Liver (tissue), 9 donors: ENCODE measurements around the gene SNX1. TPM values are rescaled to one million over a fixed set of nuclear protein-coding genes. Genes with fewer than 3 reads are reported as not detected.
"Not testable (repeated sequence)": the region's sequence is repeated elsewhere in the genome, so short reads cannot be mapped to it uniquely, and the experiment has no call there.

ENCODE experiments used
- DNase-seq: peaks from one replicate; pipeline ENCODE4 v3.0.0-alpha.2; 2017; ENCODE audit warnings: low spot score
- H3K27ac ChIP-seq, 2 donors: one replicate each; pipeline ENCODE4 v1.7.0; 2013; ENCODE audit warnings: inconsistent platforms in 2 of 2, low read length in 2 of 2, control low read depth in 1 of 2, low read depth in 1 of 2, mild to moderate bottlenecking in 1 of 2
- H3K27me3 ChIP-seq, 4 donors: one replicate each; pipeline versions ENCODE4 v1.6.1 to v1.7.0; 2013; ENCODE audit warnings: low read length in 3 of 4, inconsistent platforms in 1 of 4, mild to moderate bottlenecking in 1 of 4, moderate library complexity in 1 of 4; ENCODE audit not compliant: control insufficient read depth in 4 of 4, insufficient read depth in 4 of 4
- H3K36me3 ChIP-seq, 4 donors: one replicate each; pipeline versions ENCODE4 v1.6.1 to v1.7.0; 2013; ENCODE audit warnings: low read length in 3 of 4, mild to moderate bottlenecking in 3 of 4, low read depth in 1 of 4, moderate library complexity in 1 of 4; ENCODE audit not compliant: control insufficient read depth in 4 of 4, insufficient read depth in 3 of 4
- H3K4me1 ChIP-seq, 4 donors: one replicate each; pipeline versions ENCODE4 v1.6.1 to v1.7.0; 2013; ENCODE audit warnings: low read length in 3 of 4, mild to moderate bottlenecking in 3 of 4, moderate library complexity in 1 of 4; ENCODE audit not compliant: control insufficient read depth in 4 of 4, insufficient read depth in 4 of 4
- H3K4me3 ChIP-seq, 3 donors: one replicate each; pipeline versions ENCODE4 v1.6.1 to v1.7.0; 2013; ENCODE audit warnings: low read length in 3 of 3, control low read depth in 1 of 3, low read depth in 1 of 3, mild to moderate bottlenecking in 1 of 3
- H3K9ac ChIP-seq, 2 donors: one replicate each; pipeline ENCODE4 v1.7.0; 2013; ENCODE audit warnings: low read length in 2 of 2, mild to moderate bottlenecking in 2 of 2, moderate library complexity in 2 of 2, control low read depth in 1 of 2, low read depth in 1 of 2
- H3K9me3 ChIP-seq, 4 donors: one replicate each; pipeline versions ENCODE4 v1.6.1 to v1.7.0; 2013; ENCODE audit warnings: low read length in 3 of 4; ENCODE audit not compliant: control insufficient read depth in 4 of 4
- EGR1 ChIP-seq, 2 donors: IDR thresholded peaks; 2 replicates each; pipeline ENCODE4 v1.6.1; 2016 to 2018; ENCODE audit warnings: antibody characterized with exemption in 2 of 2, low read depth in 2 of 2
- FOXA1 ChIP-seq: IDR thresholded peaks from 2 replicates; pipeline ENCODE4 v1.6.1; 2016; ENCODE audit warnings: antibody characterized with exemption
- FOXA2 ChIP-seq: IDR thresholded peaks from 2 replicates; pipeline ENCODE4 v1.6.1; 2016; ENCODE audit warnings: antibody characterized with exemption
- GABPA ChIP-seq, 2 donors: IDR thresholded peaks in 1 of 2; conservative IDR thresholded peaks in 1 of 2; 2 replicates each; pipeline ENCODE4 v1.6.1; 2016; ENCODE audit warnings: antibody characterized with exemption in 2 of 2, mild to moderate bottlenecking in 1 of 2, moderate library complexity in 1 of 2
- HNF4A ChIP-seq, 2 donors: conservative IDR thresholded peaks; 2 replicates each; pipeline ENCODE4 v1.6.1; 2016; ENCODE audit warnings: antibody characterized with exemption in 2 of 2, mild to moderate bottlenecking in 2 of 2
- HNF4G ChIP-seq: IDR thresholded peaks from 2 replicates; pipeline ENCODE4 v1.6.1; 2016; ENCODE audit warnings: antibody characterized with exemption
- JUND ChIP-seq, 2 donors: IDR thresholded peaks; 2 replicates each; pipeline ENCODE4 v1.6.1; 2016; ENCODE audit warnings: antibody characterized with exemption in 2 of 2
- NR2F2 ChIP-seq: IDR thresholded peaks from 2 replicates; pipeline ENCODE4 v1.6.1; 2016; ENCODE audit warnings: antibody characterized with exemption
- RAD21 ChIP-seq, 2 donors: IDR thresholded peaks; 2 replicates each; pipeline ENCODE4 v1.6.1; 2016; ENCODE audit warnings: antibody characterized with exemption in 2 of 2, mild to moderate bottlenecking in 2 of 2
- RXRA ChIP-seq, 2 donors: IDR thresholded peaks; 2 replicates each; pipeline ENCODE4 v1.6.1; 2017 to 2018; ENCODE audit warnings: antibody characterized with exemption in 2 of 2, mild to moderate bottlenecking in 1 of 2
- SP1 ChIP-seq: IDR thresholded peaks from 2 replicates; pipeline ENCODE4 v1.6.1; 2018; ENCODE audit warnings: antibody characterized with exemption, mild to moderate bottlenecking
- TAF1 ChIP-seq: conservative IDR thresholded peaks from 2 replicates; pipeline ENCODE4 v1.6.1; 2016; ENCODE audit warnings: antibody characterized with exemption, mild to moderate bottlenecking
- YY1 ChIP-seq: IDR thresholded peaks from 2 replicates; pipeline ENCODE4 v1.6.1; 2016; ENCODE audit warnings: antibody characterized with exemption, mild to moderate bottlenecking
- WGBS: extraction: QIAGEN DNeasy Blood & Tissue Kit; methylation state at CpG from one replicate; pipeline ENCODE4 v1.1.7; 2013; 5-methylcytosine and 5-hydroxymethylcytosine counted together
- polyA plus RNA-seq, 2 donors: library from polyadenylated mRNA; stranded (reverse) in 1 of 2; unstranded in 1 of 2; fragments of 200-250 nt in 1 of 2; fragments of >200 nt in 1 of 2; fragmentation: Nextera tagmentation in 1 of 2; extraction: Ambion mirVana in 1 of 2; gene quantifications; one replicate each; pipeline versions ENCODE4 v1.2.1 to v1.2.3, GENCODE V29; 2013 to 2015
- total RNA-seq, 2 donors: library from RNA; depleted of rRNA; stranded (reverse); fragments of >200 nt; gene quantifications; one replicate each; pipeline ENCODE4 v1.2.3, GENCODE V29; 2014
- TF ChIP-seq, protein P1 (sequence below): IDR thresholded peaks from 2 replicates; pipeline ENCODE4 v1.6.1; 2016; ENCODE audit warnings: antibody characterized with exemption
- TF ChIP-seq, protein P2 (sequence below): fragments of 150-350 bp; IDR thresholded peaks from 2 replicates; pipeline ENCODE4 v1.5.1; 2017; ENCODE audit warnings: improper control_type of control experiment, low read depth, low read length; ENCODE audit not compliant: missing input control
- TF ChIP-seq, protein P3 (sequence below): IDR thresholded peaks from 2 replicates; pipeline ENCODE4 v1.6.1; 2016; ENCODE audit warnings: antibody characterized with exemption
- TF ChIP-seq, protein P4 (sequence below): IDR thresholded peaks from 2 replicates; pipeline ENCODE4 v1.6.1; 2016; ENCODE audit warnings: antibody characterized with exemption
- donor health status: healthy.
- donor health status: healthy.
- donor health status: healthy.
- donor health status: healthy.
- donor health status: healthy.

Gene SNX1
- total and polyA plus RNA-seq, 4 donors = 40.0 to 67.4 (median 45.0) TPM

DNA sequence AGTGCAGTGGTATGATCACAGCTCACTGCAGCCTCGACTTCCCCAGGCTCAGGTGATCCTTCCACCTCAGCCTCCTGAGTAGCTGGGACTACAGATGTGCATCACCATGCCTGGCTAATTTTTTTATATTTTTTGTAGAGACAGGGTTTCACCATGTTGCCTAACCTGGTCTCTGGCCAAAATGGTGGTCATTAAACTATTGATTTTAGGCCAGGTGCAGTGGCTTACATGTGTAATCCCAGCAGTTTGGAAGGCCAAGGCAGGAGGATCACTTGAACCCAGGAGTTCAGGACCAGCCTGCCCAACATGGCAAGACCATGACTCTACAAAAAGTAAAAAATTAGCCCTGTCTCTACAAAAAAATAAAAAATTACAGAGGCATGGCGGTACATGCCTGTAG, 24.5 kb downstream of the SNX1 start:
- peak; percentile 62 for TF ChIP-seq YY1
- TF ChIP-seq HNF4A (conservative IDR thresholded peaks at IDR 0.05) = peak in 1 of 2 donors; percentile 19
- not testable (repeated sequence) for H3K27me3 ChIP-seq, DNase-seq, H3K9ac ChIP-seq, H3K4me3 ChIP-seq, H3K9me3 ChIP-seq, H3K27ac ChIP-seq
- peaks cover 3 to 11% (median 7%) of the 10 kb centered on the region in 4 donors for H3K4me1 ChIP-seq
- peaks cover 12 to 71% (median 63%) of the 10 kb centered on the region in 4 donors for H3K36me3 ChIP-seq
- 98% methylated on average over 2 of the region's 2 CpGs for WGBS

DNA sequence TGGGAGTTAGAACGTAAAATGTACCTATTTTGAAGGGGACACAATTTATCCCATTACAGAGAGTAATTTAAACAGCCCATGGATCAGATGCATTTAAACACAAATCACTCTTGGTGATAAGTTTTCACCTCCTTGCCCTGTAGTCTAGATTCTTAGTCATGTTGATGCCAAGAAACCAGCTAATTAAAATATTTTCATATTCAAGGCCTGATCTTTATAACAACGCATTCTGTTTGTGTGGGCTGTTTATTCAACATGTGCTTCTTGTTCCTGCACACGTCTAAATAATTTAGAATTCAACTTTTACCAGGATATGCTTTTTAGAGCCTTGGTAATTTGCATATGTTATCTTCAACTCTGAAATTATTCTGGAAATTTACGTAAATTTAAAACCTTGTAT, 25.8 kb downstream of the SNX1 start:
- DNase-seq = no peak
- WGBS = 88% methylated on average over 4 of the region's 4 CpGs
- H3K27ac ChIP-seq = no peak overlapping the region
- no peaks in the 10 kb centered on the region for H3K27me3 ChIP-seq
- TF ChIP-seq, protein P1, sequence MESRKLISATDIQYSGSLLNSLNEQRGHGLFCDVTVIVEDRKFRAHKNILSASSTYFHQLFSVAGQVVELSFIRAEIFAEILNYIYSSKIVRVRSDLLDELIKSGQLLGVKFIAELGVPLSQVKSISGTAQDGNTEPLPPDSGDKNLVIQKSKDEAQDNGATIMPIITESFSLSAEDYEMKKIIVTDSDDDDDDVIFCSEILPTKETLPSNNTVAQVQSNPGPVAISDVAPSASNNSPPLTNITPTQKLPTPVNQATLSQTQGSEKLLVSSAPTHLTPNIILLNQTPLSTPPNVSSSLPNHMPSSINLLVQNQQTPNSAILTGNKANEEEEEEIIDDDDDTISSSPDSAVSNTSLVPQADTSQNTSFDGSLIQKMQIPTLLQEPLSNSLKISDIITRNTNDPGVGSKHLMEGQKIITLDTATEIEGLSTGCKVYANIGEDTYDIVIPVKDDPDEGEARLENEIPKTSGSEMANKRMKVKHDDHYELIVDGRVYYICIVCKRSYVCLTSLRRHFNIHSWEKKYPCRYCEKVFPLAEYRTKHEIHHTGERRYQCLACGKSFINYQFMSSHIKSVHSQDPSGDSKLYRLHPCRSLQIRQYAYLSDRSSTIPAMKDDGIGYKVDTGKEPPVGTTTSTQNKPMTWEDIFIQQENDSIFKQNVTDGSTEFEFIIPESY = no peak
- TF ChIP-seq YY1 (no peak), NR2F2 (no peak), RXRA (IDR thresholded peaks at IDR 0.05) (no peak)
- H3K4me3 ChIP-seq = no peak overlapping the region
- peaks cover 14 to 74% (median 64%) of the 10 kb centered on the region in 4 donors for H3K36me3 ChIP-seq
- H3K9me3 ChIP-seq = no peaks in the 10 kb centered on the region
- H3K4me1 ChIP-seq = peaks cover 3 to 6% (median 5%) of the 10 kb centered on the region in 4 donors
- H3K9ac ChIP-seq = no peak overlapping the region

DNA sequence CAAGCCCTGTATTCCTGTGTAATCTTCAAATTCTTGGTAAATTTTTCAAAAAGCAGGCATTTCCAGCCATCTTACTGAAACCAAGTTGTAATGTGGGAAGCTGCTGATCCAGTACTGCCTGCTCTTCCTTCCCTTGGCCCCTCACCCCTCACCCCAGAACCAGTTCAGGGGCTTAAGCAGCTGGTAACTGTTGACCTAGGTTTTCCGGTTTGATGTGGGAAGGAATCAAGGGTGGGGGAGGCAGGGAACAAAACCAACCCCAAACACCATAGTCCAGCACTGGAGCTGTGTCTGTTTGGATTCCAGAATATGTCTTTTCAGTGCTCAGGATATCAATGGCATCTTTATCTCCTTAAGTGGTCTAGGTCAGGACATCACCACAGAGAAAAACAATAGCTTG, 26.7 kb downstream of the SNX1 start:
- H3K9me3 ChIP-seq = no peaks in the 10 kb centered on the region
- 69% methylated on average over 1 of the region's 1 CpG for WGBS
- H3K27me3 ChIP-seq = no peaks in the 10 kb centered on the region
- DNase-seq = no peak
- no peak overlapping the region for H3K4me3 ChIP-seq
- peaks cover 3 to 5% (median 4%) of the 10 kb centered on the region in 4 donors for H3K4me1 ChIP-seq
- H3K9ac ChIP-seq = no peak overlapping the region
- TF ChIP-seq FOXA1 (no peak), NR2F2 (peak; percentile 66)
- H3K36me3 ChIP-seq = peaks cover 18 to 77% (median 68%) of the 10 kb centered on the region in 4 donors
- peak overlapping the region in 1 of 2 donors; percentile 13 for H3K27ac ChIP-seq

DNA sequence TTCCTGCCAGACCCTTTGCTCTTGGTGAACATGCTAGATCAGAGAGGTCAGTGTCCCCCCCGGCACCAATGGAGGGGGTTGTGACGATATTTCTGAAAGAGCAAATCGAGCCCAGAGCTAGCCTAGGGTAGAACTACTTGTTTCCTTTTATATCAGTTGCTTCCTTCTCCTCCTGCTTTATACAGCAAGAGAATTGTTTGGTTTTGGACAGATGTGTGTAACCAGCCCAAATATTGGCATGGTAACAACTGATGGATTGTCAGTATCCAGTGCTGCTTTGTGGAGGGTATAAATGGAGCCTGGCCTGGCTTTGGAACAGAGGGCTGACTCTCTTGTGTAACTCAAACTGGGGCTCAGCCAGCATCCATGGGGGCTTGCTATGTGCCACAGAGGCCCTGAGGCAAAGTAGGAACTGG, 27.2 kb downstream of the SNX1 start:
- no peak overlapping the region for H3K4me3 ChIP-seq
- WGBS = 78% methylated on average over 3 of the region's 3 CpGs
- no peak for TF ChIP-seq HNF4A (conservative IDR thresholded peaks at IDR 0.05)
- TF ChIP-seq FOXA1 = no peak
- TF ChIP-seq, protein P1 = no peak
- no peak for TF ChIP-seq RAD21 (IDR thresholded peaks at IDR 0.05)
- no peak for TF ChIP-seq GABPA (IDR thresholded peaks at IDR 0.05 in 1 of 2, conservative IDR thresholded peaks at IDR 0.05 in 1 of 2)
- TF ChIP-seq JUND (IDR thresholded peaks at IDR 0.05) = no peak
- no peak for TF ChIP-seq TAF1
- no peak for TF ChIP-seq RXRA (IDR thresholded peaks at IDR 0.05)
- no peak for TF ChIP-seq HNF4G
- TF ChIP-seq, protein P2, sequence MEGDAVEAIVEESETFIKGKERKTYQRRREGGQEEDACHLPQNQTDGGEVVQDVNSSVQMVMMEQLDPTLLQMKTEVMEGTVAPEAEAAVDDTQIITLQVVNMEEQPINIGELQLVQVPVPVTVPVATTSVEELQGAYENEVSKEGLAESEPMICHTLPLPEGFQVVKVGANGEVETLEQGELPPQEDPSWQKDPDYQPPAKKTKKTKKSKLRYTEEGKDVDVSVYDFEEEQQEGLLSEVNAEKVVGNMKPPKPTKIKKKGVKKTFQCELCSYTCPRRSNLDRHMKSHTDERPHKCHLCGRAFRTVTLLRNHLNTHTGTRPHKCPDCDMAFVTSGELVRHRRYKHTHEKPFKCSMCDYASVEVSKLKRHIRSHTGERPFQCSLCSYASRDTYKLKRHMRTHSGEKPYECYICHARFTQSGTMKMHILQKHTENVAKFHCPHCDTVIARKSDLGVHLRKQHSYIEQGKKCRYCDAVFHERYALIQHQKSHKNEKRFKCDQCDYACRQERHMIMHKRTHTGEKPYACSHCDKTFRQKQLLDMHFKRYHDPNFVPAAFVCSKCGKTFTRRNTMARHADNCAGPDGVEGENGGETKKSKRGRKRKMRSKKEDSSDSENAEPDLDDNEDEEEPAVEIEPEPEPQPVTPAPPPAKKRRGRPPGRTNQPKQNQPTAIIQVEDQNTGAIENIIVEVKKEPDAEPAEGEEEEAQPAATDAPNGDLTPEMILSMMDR = no peak
- no peak for TF ChIP-seq EGR1 (IDR thresholded peaks at IDR 0.05; ENCODE audit: low read depth in 2 of 2)
- TF ChIP-seq, protein P3, sequence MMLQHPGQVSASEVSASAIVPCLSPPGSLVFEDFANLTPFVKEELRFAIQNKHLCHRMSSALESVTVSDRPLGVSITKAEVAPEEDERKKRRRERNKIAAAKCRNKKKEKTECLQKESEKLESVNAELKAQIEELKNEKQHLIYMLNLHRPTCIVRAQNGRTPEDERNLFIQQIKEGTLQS = no peak
- TF ChIP-seq YY1 = no peak
- TF ChIP-seq, protein P4, sequence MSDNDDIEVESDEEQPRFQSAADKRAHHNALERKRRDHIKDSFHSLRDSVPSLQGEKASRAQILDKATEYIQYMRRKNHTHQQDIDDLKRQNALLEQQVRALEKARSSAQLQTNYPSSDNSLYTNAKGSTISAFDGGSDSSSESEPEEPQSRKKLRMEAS = no peak
- TF ChIP-seq FOXA2 = no peak
- TF ChIP-seq NR2F2 = no peak
- no peak for TF ChIP-seq SP1

More for the DNA sequence above, 27.2 kb downstream of the SNX1 start:
- Histone ChIP-seq H3K4me1 (peaks cover 3 to 5% (median 4%) of the 10 kb centered on the region in 4 donors), H3K27ac (peak overlapping the region in 1 of 2 donors; percentile 13), H3K9ac (no peak overlapping the region), H3K27me3 (no peaks in the 10 kb centered on the region), H3K36me3 (peaks cover 18 to 77% (median 69%) of the 10 kb centered on the region in 4 donors), H3K9me3 (no peaks in the 10 kb centered on the region)
- DNase-seq = no peak
